Measurements from ENCODE around the gene ALKBH7.

Gene ALKBH7

GRCh38 chr19:6373096-6373812, 660 bp downstream of the ALKBH7 start:
- TF ChIP-seq, protein P1, sequence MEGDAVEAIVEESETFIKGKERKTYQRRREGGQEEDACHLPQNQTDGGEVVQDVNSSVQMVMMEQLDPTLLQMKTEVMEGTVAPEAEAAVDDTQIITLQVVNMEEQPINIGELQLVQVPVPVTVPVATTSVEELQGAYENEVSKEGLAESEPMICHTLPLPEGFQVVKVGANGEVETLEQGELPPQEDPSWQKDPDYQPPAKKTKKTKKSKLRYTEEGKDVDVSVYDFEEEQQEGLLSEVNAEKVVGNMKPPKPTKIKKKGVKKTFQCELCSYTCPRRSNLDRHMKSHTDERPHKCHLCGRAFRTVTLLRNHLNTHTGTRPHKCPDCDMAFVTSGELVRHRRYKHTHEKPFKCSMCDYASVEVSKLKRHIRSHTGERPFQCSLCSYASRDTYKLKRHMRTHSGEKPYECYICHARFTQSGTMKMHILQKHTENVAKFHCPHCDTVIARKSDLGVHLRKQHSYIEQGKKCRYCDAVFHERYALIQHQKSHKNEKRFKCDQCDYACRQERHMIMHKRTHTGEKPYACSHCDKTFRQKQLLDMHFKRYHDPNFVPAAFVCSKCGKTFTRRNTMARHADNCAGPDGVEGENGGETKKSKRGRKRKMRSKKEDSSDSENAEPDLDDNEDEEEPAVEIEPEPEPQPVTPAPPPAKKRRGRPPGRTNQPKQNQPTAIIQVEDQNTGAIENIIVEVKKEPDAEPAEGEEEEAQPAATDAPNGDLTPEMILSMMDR (conservative IDR thresholded peaks at IDR 0.05; ENCODE audit: control insufficient read depth, insufficient read depth, low read depth, low read length): no peak
- DNase-seq (ENCODE audit: low read depth): peak; percentile 97
- peak overlapping the region; percentile 63 for H3K4me3 ChIP-seq (ENCODE audit: control insufficient read depth, low read depth, low read length)

- no peak for DNase-seq (ENCODE audit: low read depth)
- peak overlapping the region; percentile 50 for H3K4me3 ChIP-seq (ENCODE audit: control insufficient read depth, low read depth, low read length)
- TF ChIP-seq, protein P1 (conservative IDR thresholded peaks at IDR 0.05; ENCODE audit: control insufficient read depth, insufficient read depth, low read depth, low read length): no peak
Measured at GRCh38 chr19:6373813-6374108, 1.2 kb downstream of the ALKBH7 start.

DNA sequence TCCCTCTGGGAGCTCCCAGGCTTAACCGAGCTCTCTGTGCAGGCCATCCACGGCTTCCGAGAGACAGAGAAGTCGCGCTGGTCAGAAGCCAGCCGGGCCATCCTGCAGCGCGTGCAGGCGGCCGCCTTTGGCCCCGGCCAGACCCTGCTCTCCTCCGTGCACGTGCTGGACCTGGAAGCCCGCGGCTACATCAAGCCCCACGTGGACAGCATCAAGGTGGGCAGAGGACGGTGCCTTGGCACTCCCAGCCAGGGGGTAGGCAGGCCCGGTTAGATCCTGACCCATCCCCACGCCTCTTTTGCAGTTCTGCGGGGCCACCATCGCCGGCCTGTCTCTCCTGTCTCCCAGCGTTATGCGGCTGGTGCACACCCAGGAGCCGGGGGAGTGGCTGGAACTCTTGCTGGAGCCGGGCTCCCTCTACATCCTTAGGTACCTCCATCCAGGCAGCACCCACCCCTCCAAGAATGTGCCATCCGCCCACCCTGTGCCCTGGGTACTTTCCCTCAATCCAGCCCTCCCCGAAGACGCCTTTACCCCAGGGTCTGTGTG, 1.6 kb downstream of the ALKBH7 start:
- TF ChIP-seq, protein P1 (conservative IDR thresholded peaks at IDR 0.05; ENCODE audit: control insufficient read depth, insufficient read depth, low read depth, low read length): no peak
- H3K4me3 ChIP-seq (ENCODE audit: control insufficient read depth, low read depth, low read length): peak overlapping the region; percentile 50

DNA sequence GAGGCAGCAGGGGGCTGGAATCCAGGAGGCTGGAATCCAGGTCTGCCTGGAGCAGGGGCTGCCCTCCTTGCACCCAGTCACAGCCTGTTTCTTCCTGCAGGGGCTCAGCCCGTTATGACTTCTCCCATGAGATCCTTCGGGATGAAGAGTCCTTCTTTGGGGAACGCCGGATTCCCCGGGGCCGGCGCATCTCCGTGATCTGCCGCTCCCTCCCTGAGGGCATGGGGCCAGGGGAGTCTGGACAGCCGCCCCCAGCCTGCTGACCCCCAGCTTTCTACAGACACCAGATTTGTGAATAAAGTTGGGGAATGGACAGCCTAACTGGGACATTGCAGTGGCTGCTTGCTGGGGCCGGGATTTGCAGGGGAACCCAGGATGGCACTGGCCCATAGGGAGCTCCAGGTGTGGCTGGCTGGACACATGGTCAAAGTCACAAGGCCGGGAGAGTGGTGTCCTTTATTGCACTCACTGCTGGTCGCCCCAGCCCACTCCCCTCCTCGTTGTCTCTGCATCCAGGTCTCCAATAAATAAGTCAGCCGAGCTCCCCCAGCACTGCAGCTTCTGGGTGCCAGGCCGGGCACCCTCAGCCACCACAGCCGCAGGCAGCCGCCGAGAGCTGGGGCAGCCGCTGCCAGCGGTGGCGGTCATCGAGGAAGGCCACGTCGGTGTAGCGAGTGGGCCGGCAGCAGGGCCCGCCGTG, 2.3 kb downstream of the ALKBH7 start:
- DNase-seq (ENCODE audit: low read depth): no peak
- TF ChIP-seq, protein P1 (conservative IDR thresholded peaks at IDR 0.05; ENCODE audit: control insufficient read depth, insufficient read depth, low read depth, low read length): no peak

More for the DNA sequence above, 1.6 kb downstream of the ALKBH7 start:
- DNase-seq (ENCODE audit: low read depth): no peak

DNA sequence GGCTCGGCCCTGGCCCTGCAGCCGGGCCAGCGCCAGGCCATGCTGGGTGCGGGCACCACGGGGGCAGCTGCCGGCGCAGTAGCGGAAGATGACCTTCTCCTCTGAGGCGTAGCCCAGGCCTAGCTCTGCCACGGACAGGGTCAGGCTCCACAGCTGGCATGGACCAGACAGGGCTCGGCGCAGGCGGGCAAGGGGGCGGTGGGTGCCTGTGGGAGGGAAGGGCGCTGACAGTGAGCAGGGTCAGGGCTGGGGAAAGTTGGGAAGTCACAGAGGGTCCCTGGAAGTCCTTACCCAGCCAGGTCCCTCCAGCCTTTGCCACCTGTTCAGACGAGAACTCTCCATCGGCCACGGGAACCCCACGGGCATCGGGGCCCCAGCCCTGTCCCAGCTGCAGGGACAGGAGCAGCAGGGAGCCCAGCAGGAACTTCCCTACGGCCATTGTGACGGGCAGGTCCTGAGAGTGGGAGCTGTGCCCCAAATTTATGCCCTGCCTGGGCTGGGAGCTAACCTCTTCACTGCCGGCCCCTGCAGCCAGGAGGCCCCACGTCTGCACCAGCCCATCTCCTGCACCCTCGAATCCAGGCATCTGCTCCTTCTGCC, 2.9 kb downstream of the ALKBH7 start, which contains the start of gene PSPN:
PSPN (minus strand) TSS at position 523 of the 600 bp plus-strand sequence; CDS start at position 439, 84 bp downstream.
- no peak within 1 kb of the TSS for H3K4me3 ChIP-seq (ENCODE audit: control insufficient read depth, low read depth, low read length)
- no peak for DNase-seq (ENCODE audit: low read depth)
- TF ChIP-seq, protein P1 (conservative IDR thresholded peaks at IDR 0.05; ENCODE audit: control insufficient read depth, insufficient read depth, low read depth, low read length): no peak

More for the DNA sequence above, 2.3 kb downstream of the ALKBH7 start:
- H3K4me3 ChIP-seq (ENCODE audit: control insufficient read depth, low read depth, low read length): no peak overlapping the region

DNA sequence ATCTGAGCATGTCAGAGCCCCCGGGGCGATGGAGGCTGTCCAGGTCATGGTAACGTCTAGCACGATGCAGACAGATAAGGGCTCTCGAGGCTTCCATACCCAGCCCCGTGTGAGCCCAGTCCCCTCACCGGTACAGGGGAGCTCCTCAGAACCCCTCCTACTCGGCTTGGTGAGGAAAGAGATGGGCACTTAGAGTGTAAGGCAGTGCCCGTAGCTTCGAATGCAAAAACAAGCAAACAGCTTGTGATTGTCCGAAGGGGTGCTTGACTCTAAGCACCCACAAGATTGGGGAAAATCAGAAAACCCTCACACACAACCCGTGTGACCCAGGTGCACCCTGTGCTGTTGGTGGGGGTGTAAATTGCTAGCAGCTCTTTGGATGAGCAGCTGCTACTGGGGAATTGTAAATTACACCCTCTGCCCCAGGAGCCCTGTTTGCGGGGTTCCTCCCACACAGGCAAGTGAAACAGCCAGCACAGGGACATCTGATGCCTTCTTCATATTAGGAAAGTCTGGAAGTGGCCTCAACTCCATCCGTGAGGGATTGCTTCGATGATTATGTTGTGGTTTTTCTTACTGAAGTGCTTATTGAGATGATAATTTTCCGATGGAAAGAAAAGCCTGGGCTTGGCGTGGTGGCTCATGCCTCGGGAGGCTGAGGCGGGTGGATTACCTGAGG, 4.1 kb downstream of the ALKBH7 start:
- no peak for DNase-seq (ENCODE audit: low read depth)
- no peak overlapping the region for H3K4me3 ChIP-seq (ENCODE audit: control insufficient read depth, low read depth, low read length)
- TF ChIP-seq, protein P1 (conservative IDR thresholded peaks at IDR 0.05; ENCODE audit: control insufficient read depth, insufficient read depth, low read depth, low read length): no peak
